ENCODE results near the gene NPIPA5.
"Not testable (repeated sequence)": the region's sequence is repeated elsewhere in the genome, so short reads cannot be mapped to it uniquely, and the experiment has no call there.

Gene NPIPA5

DNA sequence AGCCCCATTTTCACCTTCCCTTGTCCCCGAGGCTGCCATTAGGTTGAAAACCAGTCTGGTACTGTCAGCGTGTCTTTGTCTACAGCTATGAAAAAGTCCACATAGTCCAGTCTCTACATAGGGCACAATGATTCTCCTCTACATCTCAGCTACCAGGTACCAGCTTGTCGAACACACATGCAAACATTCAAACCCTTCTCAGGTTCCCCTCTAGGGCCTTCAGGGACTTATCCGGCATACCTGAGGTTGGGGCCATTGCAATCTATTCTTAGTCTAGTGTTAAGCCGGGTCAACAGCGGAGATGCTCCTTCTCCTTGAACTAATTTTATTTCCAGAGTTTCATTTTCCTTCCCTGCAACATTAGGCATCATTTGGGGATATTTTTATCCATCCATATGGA lies 54.7 kb downstream of the NPIPA5 start:
- not testable (repeated sequence) for H3K4me3 ChIP-seq (replicated peaks; ENCODE audit: low read depth, low read length); H3K36me3 ChIP-seq (ENCODE audit: control insufficient read depth, insufficient read depth, low read length); DNase-seq (ENCODE audit: extremely low read depth, insufficient read length); H3K27me3 ChIP-seq (replicated peaks; ENCODE audit: control insufficient read depth, insufficient read depth, low read length)

GRCh38 chr16:15321221-15321620 lies 56.9 kb downstream of the NPIPA5 start:
- not testable (repeated sequence) for H3K27me3 ChIP-seq (replicated peaks; ENCODE audit: control insufficient read depth, insufficient read depth, low read length); DNase-seq (ENCODE audit: extremely low read depth, insufficient read length); H3K4me3 ChIP-seq (replicated peaks; ENCODE audit: low read depth, low read length); H3K36me3 ChIP-seq (ENCODE audit: control insufficient read depth, insufficient read depth, low read length)

- not testable (repeated sequence) for H3K36me3 ChIP-seq (ENCODE audit: control insufficient read depth, insufficient read depth, low read length)
Observed at GRCh38 chr16:15314562-15314961, 63.5 kb downstream of the NPIPA5 start.

More at GRCh38 chr16:15314562-15314961, 63.5 kb downstream of the NPIPA5 start:
- not testable (repeated sequence) for H3K27me3 ChIP-seq (replicated peaks; ENCODE audit: control insufficient read depth, insufficient read depth, low read length); DNase-seq (ENCODE audit: extremely low read depth, insufficient read length); H3K4me3 ChIP-seq (replicated peaks; ENCODE audit: low read depth, low read length)
